GM18858 (cell line): ENCODE results near the gene COL12A1.

Source experiments
- ATAC-seq: cut with Tn5 transposase; IDR thresholded peaks from one replicate; pipeline ENCODE4 v1.9.1; 2021; ENCODE audit not compliant: unreplicated experiment

COL12A1 gene

DNA sequence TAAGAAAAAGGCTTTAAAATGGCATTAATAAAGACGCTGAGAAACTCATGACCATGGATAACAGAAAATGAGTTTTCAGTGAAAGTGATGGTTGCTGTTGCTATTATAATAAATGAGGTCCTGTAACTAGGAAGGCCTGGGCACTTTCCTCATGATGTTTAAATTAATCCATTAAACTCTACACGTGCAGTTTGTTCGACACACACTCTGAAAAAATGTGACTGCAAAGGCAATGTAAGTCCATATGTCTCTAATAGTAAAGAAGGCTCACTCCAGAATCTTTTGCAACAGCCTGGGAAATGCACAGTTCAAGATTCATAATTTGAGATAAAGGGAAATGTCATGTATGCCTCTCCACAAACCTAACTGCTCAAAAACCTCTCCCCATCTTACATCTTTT, 153.4 kb downstream of the COL12A1 start:
- ATAC-seq, result no peak

DNA sequence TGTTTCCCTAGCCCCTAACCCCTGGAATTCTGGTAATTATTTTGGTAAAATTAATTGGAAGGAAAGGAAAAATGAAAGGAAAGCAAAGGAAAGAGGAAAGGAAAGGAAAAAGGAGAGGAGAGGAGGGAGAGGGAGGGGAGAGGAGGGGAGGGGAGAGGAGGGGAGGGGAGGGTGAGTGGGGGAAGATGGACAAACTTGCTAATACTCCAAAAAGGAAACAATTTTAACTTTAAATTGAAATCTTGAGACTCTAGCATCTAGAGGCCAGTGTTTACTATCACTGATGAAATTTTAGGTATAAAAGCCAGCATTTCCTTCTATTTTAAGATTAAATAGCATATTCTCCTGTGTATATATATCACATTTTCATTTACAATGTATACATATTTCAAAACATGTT, 156.5 kb downstream of the COL12A1 start:
- no peak for ATAC-seq

DNA sequence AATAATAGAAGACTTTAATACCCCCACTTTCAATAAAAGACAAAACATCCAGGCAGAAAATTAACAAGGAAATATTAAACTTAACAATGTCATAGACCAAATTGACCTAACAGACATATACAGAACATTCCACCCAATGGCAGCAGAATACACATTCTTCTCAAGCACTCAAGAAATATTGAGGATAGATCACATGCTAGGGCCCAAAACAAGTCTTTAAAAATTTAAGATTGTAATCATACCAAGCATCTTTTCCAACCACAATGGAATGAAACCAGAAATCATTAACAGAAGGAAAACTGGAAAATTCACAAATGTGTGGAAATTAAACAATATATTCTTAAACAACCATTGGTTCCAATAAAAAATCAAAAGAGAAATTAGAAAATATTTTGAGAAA, 161.0 kb downstream of the COL12A1 start:
- no peak for ATAC-seq

DNA sequence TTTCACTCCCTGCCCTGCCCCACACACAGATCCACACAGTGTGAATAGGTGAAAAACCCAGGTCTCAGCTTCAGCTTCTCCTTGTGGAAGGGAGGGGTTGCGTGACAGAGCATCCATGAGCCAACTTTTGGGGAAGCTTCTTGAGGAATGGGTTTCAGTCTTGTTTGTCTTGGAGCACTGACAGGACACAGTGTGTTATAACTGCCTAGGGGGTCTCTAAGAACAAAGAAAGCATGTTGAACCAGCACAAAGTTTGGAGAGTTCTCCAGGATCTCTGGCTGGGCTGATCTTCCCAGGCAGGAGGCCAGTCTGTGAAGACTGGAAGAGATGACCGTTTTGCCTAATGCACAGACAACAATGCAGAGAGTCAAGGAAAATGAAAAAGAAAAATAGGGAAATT, 164.5 kb downstream of the COL12A1 start:
- ATAC-seq, result no peak
